K562 (cell line): ENCODE data around the gene CUTA. TPM values are rescaled to one million over a fixed set of nuclear protein-coding genes. Genes with fewer than 3 reads are reported as not detected.

Source experiments
- ASH1L ChIP-seq: fragments of 450-650 bp; IDR thresholded peaks from 2 replicates; pipeline ENCODE4 v1.6.1; 2018; ENCODE audit warnings: borderline replicate concordance, mild to moderate bottlenecking, low read depth; ENCODE audit not compliant: partially characterized antibody
- E2F1 ChIP-seq: sonication (generic); formaldehyde crosslinking; IDR thresholded peaks from 2 replicates; pipeline ENCODE4 v1.8.1; 2023; ENCODE audit warnings: mild to moderate bottlenecking, missing genetic modification reagents, moderate library complexity
- EHMT2 ChIP-seq: fragments of 450-650 bp; IDR thresholded peaks from 2 replicates; pipeline ENCODE4 v1.6.1; 2018; ENCODE audit warnings: antibody characterized with exemption
- ETS1 ChIP-seq: conservative IDR thresholded peaks from 2 replicates; pipeline ENCODE4 v1.6.1; 2011; ENCODE audit warnings: low read depth, mild to moderate bottlenecking, low read length; ENCODE audit not compliant: control insufficient read depth
- FOS ChIP-seq: IDR thresholded peaks from 3 replicates; pipeline ENCODE4 v1.6.1; 2011; ENCODE audit not compliant: insufficient read length; ENCODE audit errors: extremely low read depth
- GATAD2B ChIP-seq: fragments of 450-650 bp; IDR thresholded peaks from 2 replicates; pipeline ENCODE4 v1.6.1; 2017; ENCODE audit warnings: mild to moderate bottlenecking, borderline replicate concordance
- NCOA6 ChIP-seq: fragments of 450-650 bp; IDR thresholded peaks from 2 replicates; pipeline ENCODE4 v1.6.1; 2017; ENCODE audit warnings: mild to moderate bottlenecking
- RBM34 ChIP-seq: fragments of 200-400 bp; formaldehyde crosslinking; IDR thresholded peaks from 2 replicates; pipeline ENCODE4 v1.6.1; 2018; ENCODE audit warnings: low read length, borderline replicate concordance; ENCODE audit not compliant: insufficient read depth
- RFX1 ChIP-seq: fragments of 450-650 bp; IDR thresholded peaks from 2 replicates; pipeline ENCODE4 v1.6.1; 2016; ENCODE audit warnings: mild to moderate bottlenecking, moderate library complexity
- RUNX1 ChIP-seq: sonication (generic); IDR thresholded peaks from 2 replicates; pipeline ENCODE4 v1.6.1; 2016; ENCODE audit warnings: antibody characterized with exemption, low read depth
- SMARCE1 ChIP-seq: fragments of 450-650 bp; IDR thresholded peaks from 2 replicates; pipeline ENCODE4 v1.7.1; 2016; ENCODE audit warnings: mild to moderate bottlenecking
- SNRNP70 ChIP-seq: fragments of 200-400 bp; formaldehyde crosslinking; optimal IDR thresholded peaks from 2 replicates; pipeline ENCODE3; 2017; ENCODE audit warnings: low read depth, low read length
- TBL1XR1 ChIP-seq, 2 experiments: IDR thresholded peaks; 2 replicates each; pipeline ENCODE4 v1.6.1; 2012; ENCODE audit warnings: improper control_type of control experiment in 2 of 2, low read length in 2 of 2, mild to moderate bottlenecking in 1 of 2
- XRCC5 ChIP-seq: fragments of 200-400 bp; formaldehyde crosslinking; IDR thresholded peaks from 2 replicates; pipeline ENCODE4 v1.6.1; 2017; ENCODE audit warnings: low read depth, mild to moderate bottlenecking, low read length
- ZC3H4 ChIP-seq: sonication (generic); formaldehyde crosslinking; IDR thresholded peaks from 2 replicates; pipeline ENCODE4 v1.9.0; 2021; ENCODE audit warnings: missing genetic modification reagents, borderline replicate concordance
- ZNF407 ChIP-seq: fragments of 450-650 bp; IDR thresholded peaks from 2 replicates; pipeline ENCODE4 v1.6.1; 2016; ENCODE audit warnings: low read depth
- polyA plus RNA-seq, 8 experiments: library from polyadenylated mRNA; depleted of rRNA in 4 of 8; stranded (reverse) in 5 of 8; unstranded in 3 of 8; fragments of >200 nt; fragmentation: Nextera tagmentation in 2 of 8; fragmentation: Illumina TruSeq in 1 of 8; extraction: Ambion mirVana in 2 of 8; extraction: Trizol in 1 of 8; gene quantifications; 2 replicates each; pipeline versions ENCODE4 v1.2.1 to v1.2.3, GENCODE V29; 2011 to 2014; ENCODE audit warnings: inconsistent platforms in 1 of 8, missing spikeins in 1 of 8
- total RNA-seq, 7 experiments: library from RNA; depleted of rRNA in 6 of 7; stranded (reverse); fragments of >200 nt in 6 of 7; fragmentation: Illumina TruSeq in 2 of 7; extraction: Trizol in 2 of 7; gene quantifications; 2 replicates each; pipeline versions ENCODE4 v1.2.1 to v1.2.3, GENCODE V29; 2011 to 2021; ENCODE audit warnings: low replicate concordance in 1 of 7

CUTA gene
- total and polyA plus RNA-seq, 9 of the 15 experiments (the other 6 are each of a cell fraction or from before 2014, with no cell fraction given) = 166 to 682 (median 310) TPM

GRCh38 chr6:33439956-33440648 is 22.2 kb upstream of the CUTA start (continued):
- TF ChIP-seq RBM34 (no peak), E2F1 (CRISPR knock-in tag) (no peak), GATAD2B (no peak), NCOA6 (no peak), FOS (no peak), SNRNP70 (no peak), ZNF407 (no peak; the same call in none of the 2 replicates), RFX1 (no peak), XRCC5 (no peak), ASH1L (peak; percentile 52), ZC3H4 (CRISPR knock-in tag) (no peak), ETS1 (no peak), EHMT2 (peak; percentile 32; the same call in 1 of the 2 replicates), TBL1XR1 (IDR thresholded peaks at IDR 0.05; ENCODE audit: low read length in 2 of 2) (no peak), RUNX1 (no peak), SMARCE1 (no peak; the same call in 1 of the 2 replicates)
